Ovary (tissue), 3 donors: ENCODE data around the gene MTUS2.

Source experiments
- EP300 ChIP-seq: sonication (generic); formaldehyde crosslinking; IDR thresholded peaks from one replicate; pipeline ENCODE4 v1.6.1; 2017; ENCODE audit warnings: antibody characterized with exemption
- POLR2A ChIP-seq: fragments of 450-650 bp; IDR thresholded peaks from one replicate; pipeline ENCODE4 v1.6.1; 2017; ENCODE audit warnings: antibody characterized with exemption, mild to moderate bottlenecking, moderate library complexity
- TF ChIP-seq, protein P1 (sequence below), 3 donors: fragments of 450-650 bp in 2 of 3; fragments of 200-600 bp in 1 of 3; IDR thresholded peaks; one replicate each; pipeline versions ENCODE4 v1.5.1 to v1.8.0; 2016 to 2022; ENCODE audit warnings: antibody characterized with exemption in 3 of 3, mild to moderate bottlenecking in 1 of 3
- donor health status: DM: no; HTN: no; CAD: no.

DNA sequence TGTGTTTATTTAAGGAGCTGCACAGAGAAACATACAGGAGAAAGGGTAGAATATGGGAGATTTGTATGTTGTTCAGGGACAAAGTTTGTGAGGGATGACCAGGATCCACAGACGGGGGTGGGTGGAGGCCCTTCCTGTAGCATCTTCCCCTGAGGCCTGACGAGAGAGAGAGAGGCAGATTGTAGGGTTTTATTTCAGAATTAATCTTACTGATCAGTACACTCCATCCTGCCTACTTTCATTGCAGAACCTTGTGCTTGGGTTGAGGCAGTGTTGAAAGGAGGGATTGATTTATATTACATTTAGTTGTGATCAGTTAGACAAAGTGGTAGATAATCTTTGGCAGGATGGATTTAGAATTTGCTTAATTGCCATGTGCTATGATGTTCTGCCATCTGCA lies 39.6 kb downstream of the MTUS2 start:
- TF ChIP-seq, protein P1, sequence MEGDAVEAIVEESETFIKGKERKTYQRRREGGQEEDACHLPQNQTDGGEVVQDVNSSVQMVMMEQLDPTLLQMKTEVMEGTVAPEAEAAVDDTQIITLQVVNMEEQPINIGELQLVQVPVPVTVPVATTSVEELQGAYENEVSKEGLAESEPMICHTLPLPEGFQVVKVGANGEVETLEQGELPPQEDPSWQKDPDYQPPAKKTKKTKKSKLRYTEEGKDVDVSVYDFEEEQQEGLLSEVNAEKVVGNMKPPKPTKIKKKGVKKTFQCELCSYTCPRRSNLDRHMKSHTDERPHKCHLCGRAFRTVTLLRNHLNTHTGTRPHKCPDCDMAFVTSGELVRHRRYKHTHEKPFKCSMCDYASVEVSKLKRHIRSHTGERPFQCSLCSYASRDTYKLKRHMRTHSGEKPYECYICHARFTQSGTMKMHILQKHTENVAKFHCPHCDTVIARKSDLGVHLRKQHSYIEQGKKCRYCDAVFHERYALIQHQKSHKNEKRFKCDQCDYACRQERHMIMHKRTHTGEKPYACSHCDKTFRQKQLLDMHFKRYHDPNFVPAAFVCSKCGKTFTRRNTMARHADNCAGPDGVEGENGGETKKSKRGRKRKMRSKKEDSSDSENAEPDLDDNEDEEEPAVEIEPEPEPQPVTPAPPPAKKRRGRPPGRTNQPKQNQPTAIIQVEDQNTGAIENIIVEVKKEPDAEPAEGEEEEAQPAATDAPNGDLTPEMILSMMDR (IDR thresholded peaks at IDR 0.05): no peak
- no peak for TF ChIP-seq POLR2A
- TF ChIP-seq EP300: no peak
